Left ventricle myocardium inferior (tissue), 1 donor: Measurements from ENCODE around the gene C6orf58. TPM values are rescaled to one million over a fixed set of nuclear protein-coding genes. Genes with fewer than 3 reads are reported as not detected.

Experiments used
- DNase-seq: peaks from one replicate; pipeline ENCODE4 v3.0.0-alpha.2; 2020
- H3K27ac ChIP-seq: fragments of 200-600 bp; replicated peaks from 2 replicates; pipeline ENCODE4 v1.8.0; 2021
- H3K27me3 ChIP-seq: fragments of 200-600 bp; 2 replicates; pipeline ENCODE4 v1.8.0; 2021; ENCODE audit warnings: low read depth
- H3K36me3 ChIP-seq: fragments of 200-600 bp; 2 replicates; pipeline ENCODE4 v1.8.0; 2021
- H3K4me1 ChIP-seq: fragments of 200-600 bp; 2 replicates; pipeline ENCODE4 v1.8.0; 2021
- H3K4me3 ChIP-seq: fragments of 200-600 bp; 2 replicates; pipeline ENCODE4 v1.8.0; 2021; ENCODE audit warnings: mild to moderate bottlenecking, moderate library complexity
- H3K9me3 ChIP-seq: fragments of 200-600 bp; replicated peaks from 2 replicates; pipeline ENCODE4 v1.8.0; 2021
- CTCF ChIP-seq: fragments of 200-600 bp; IDR thresholded peaks from 2 replicates; pipeline ENCODE4 v1.8.0; 2021; ENCODE audit warnings: antibody characterized with exemption, mild to moderate bottlenecking, borderline replicate concordance
- intact Hi-C: fragments of 100-400 bp; cut with micrococcal nuclease; formaldehyde crosslinking; loops from one replicate; pipeline ENCODE4 v1.11.0; 2022
- total RNA-seq: library from RNA; stranded (reverse); fragmentation: NEBNext Ultra II Directional; extraction: Animal tissue kit (Norgen Biotek cat#: 25700); gene quantifications from one replicate; pipeline ENCODE4 v1.2.1, GENCODE V29; 2021
- donor health status: DM: no; HTN: yes; CAD: no; lungs with severe emphysema.

The C6orf58 gene
- total RNA-seq, 1 donor from 2014 or later, result not detected

- no peaks in the 10 kb centered on the region for H3K36me3 ChIP-seq
- intact Hi-C loops, result no loop called here
- no peak overlapping the region for H3K4me3 ChIP-seq
- H3K27ac ChIP-seq, result no peak overlapping the region
- no peaks in the 10 kb centered on the region for H3K4me1 ChIP-seq
- DNase-seq, result no peak
- TF ChIP-seq CTCF, result no peak
- H3K9me3 ChIP-seq, result no peaks in the 10 kb centered on the region
- peaks cover 4% of the 10 kb centered on the region for H3K27me3 ChIP-seq
Observed at GRCh38 chr6:127637830-127638409, 60.9 kb downstream of the C6orf58 start.

Other genes with a start within 250 kb of the C6orf58 start
- gene ECHDC1, start 233.6 kb upstream of the C6orf58 start, total RNA-seq, result 39.7 TPM
- 2.2 TPM for gene KIAA0408, start 117.8 kb upstream of the C6orf58 start, total RNA-seq